Skeletal muscle tissue (tissue), 4 donors: ENCODE data around the gene TLR3. TPM values are rescaled to one million over a fixed set of nuclear protein-coding genes. Genes with fewer than 3 reads are reported as not detected.

Experiments
- H3K27ac ChIP-seq: one replicate; pipeline ENCODE4 v1.7.0; 2013; ENCODE audit warnings: mild to moderate bottlenecking, low read depth, low read length, inconsistent platforms
- H3K27me3 ChIP-seq, 3 donors: one replicate each; pipeline ENCODE4 v1.7.0; 2013; ENCODE audit warnings: low read length in 3 of 3; ENCODE audit not compliant: control insufficient read depth in 3 of 3, insufficient read depth in 3 of 3
- H3K36me3 ChIP-seq, 3 donors: one replicate each; pipeline ENCODE4 v1.7.0; 2013; ENCODE audit warnings: low read length in 3 of 3; ENCODE audit not compliant: control insufficient read depth in 3 of 3, insufficient read depth in 3 of 3
- H3K4me1 ChIP-seq, 3 donors: one replicate each; pipeline ENCODE4 v1.7.0; 2013; ENCODE audit warnings: low read length in 3 of 3, mild to moderate bottlenecking in 3 of 3; ENCODE audit not compliant: control insufficient read depth in 3 of 3, insufficient read depth in 3 of 3
- H3K4me3 ChIP-seq, 3 donors: one replicate each; pipeline ENCODE4 v1.7.0; 2013; ENCODE audit warnings: low read length in 3 of 3
- H3K9ac ChIP-seq, 3 donors: one replicate each; pipeline ENCODE4 v1.7.0; 2013; ENCODE audit warnings: low read length in 3 of 3, mild to moderate bottlenecking in 3 of 3, moderate library complexity in 2 of 3, low read depth in 1 of 3
- H3K9me3 ChIP-seq, 3 donors: one replicate each; pipeline ENCODE4 v1.7.0; 2013; ENCODE audit warnings: low read length in 3 of 3; ENCODE audit not compliant: control insufficient read depth in 3 of 3
- total RNA-seq: library from RNA; depleted of rRNA; stranded (reverse); fragments of >200 nt; gene quantifications from one replicate; pipeline ENCODE4 v1.2.3, GENCODE V29; 2014
- donor health status: Osteomylitis.

Gene TLR3
- total RNA-seq, 1 donor from 2014 or later: 1.0 TPM

DNA sequence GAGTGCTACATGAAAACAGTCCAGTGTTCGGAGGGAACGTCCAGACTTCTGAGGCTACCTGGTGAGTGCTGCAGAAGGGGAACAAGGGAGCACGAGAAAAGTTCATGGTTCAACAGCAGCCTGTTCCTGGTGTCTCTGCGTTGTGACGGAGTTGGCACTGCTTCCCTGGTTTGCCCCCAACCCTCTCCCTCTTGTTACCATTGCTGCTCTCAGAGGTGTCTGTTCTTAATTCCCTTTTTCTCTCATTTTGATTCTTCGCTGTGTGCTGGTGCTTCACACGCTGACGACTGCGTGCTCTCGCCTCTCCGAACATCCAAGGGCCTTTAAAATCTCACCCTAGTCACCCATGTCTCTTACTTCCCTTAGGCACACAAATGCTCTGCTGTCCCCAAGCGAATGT is 34.0 kb downstream of the TLR3 start:
- no peak overlapping the region for H3K9ac ChIP-seq
- H3K4me3 ChIP-seq: no peak overlapping the region
- H3K27me3 ChIP-seq: peaks cover 22 to 25% (median 22%) of the 10 kb centered on the region in 3 donors
- peaks cover 4 to 8% (median 6%) of the 10 kb centered on the region in 3 donors for H3K4me1 ChIP-seq
- H3K27ac ChIP-seq: no peak overlapping the region
- H3K9me3 ChIP-seq: no peaks in the 10 kb centered on the region
- H3K36me3 ChIP-seq: no peaks in the 10 kb centered on the region

DNA sequence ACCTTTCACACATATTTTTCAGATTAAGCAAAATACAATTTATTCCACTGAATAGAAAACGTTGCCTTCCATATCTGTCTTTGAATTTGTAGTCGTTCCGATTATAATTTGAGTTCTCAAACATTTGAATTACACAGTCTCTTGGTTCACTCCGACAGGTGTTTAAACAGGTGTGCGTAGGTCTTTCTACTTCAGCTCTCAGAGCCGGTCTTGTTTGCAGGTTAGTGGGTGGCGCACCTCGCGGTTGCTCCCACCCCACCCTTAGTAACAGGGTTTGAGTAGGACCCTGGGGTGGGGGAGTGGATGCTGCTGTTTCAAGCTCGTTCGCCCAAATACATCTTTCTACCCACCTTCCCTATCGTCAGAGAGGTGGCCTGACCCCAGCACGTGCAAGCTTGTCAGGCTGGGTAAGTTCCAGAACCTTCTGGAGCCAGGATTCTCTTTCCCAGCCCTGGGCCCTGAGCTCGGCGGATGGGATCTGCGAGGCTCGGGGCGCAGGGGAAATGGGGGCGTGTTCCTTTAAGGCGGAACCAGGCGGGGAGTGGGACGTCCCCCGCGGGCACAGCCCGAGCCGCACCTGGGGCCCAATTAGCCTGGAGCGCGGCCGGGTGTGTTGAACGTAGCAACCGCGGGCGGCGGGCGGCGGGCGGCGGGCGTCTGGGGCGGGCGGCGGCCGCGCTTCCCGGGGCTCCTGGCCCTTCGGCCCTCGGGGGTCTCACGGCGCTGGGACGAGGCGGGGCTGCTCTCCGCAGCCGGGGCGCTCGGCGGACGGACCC is 35.3 kb downstream of the TLR3 start, which contains the start of gene FAM149A:
TSS of gene FAM149A (plus strand) at position 591 of the 776 bp plus-strand sequence.
- H3K9ac ChIP-seq: peak within 1 kb of the TSS in 1 of 3 donors; percentile 50
- no peaks in the 10 kb centered on the region for H3K9me3 ChIP-seq
- peaks cover 22 to 25% (median 22%) of the 10 kb centered on the region in 3 donors for H3K27me3 ChIP-seq
- peak within 1 kb of the TSS; percentile 23 to 58 (median 31) for H3K4me3 ChIP-seq
- peaks cover 4 to 8% (median 6%) of the 10 kb centered on the region in 3 donors for H3K4me1 ChIP-seq
- H3K36me3 ChIP-seq: no peaks in the 10 kb centered on the region
- no peak within 1 kb of the TSS for H3K27ac ChIP-seq

DNA sequence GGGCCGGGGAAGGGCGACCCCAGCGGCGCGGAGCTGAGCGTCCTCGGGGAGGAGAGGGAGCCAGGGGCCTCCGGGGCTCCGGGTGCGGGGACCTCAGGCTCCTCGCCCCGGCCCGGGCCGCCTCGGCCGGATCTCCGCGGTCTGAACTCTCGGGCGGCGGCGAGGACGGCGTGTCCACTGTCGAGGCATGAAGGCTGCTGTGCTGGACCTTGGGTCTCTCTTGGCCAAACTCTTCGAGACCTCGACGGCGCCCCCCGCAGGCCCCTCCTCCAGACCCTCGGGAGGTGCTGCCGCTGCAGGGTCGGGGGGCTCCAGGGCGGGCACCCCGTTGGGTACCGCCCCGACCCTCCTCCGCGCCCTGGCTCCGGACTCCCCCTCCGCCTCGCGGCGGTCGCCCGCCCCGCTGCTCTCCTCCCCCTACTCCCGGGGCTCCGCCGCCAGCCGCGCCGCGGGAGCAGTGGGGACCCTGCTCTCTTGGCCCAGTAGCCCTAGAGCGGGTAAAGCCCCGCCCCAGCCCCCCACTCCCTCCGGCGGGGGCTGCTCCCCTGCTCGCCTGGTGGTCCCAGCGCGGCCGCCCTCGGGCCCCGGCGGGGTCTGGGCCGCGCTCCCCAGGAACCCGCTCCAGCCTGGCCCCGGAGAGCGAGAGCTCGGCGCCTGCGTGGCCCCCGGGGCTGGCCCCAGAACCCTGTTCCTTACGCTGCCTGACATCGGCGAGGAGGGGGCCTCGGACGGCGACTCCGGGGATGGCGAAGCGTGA is 36.1 kb downstream of the TLR3 start:
- no peaks in the 10 kb centered on the region for H3K9me3 ChIP-seq
- peaks cover 22 to 25% (median 22%) of the 10 kb centered on the region in 3 donors for H3K27me3 ChIP-seq
- H3K9ac ChIP-seq: peak overlapping the region in 1 of 3 donors; percentile 50
- H3K4me3 ChIP-seq: peak overlapping the region; percentile 20 to 58 (median 23)
- H3K36me3 ChIP-seq: no peaks in the 10 kb centered on the region
- no peak overlapping the region for H3K27ac ChIP-seq
- H3K4me1 ChIP-seq: peaks cover 4 to 8% (median 6%) of the 10 kb centered on the region in 3 donors

DNA sequence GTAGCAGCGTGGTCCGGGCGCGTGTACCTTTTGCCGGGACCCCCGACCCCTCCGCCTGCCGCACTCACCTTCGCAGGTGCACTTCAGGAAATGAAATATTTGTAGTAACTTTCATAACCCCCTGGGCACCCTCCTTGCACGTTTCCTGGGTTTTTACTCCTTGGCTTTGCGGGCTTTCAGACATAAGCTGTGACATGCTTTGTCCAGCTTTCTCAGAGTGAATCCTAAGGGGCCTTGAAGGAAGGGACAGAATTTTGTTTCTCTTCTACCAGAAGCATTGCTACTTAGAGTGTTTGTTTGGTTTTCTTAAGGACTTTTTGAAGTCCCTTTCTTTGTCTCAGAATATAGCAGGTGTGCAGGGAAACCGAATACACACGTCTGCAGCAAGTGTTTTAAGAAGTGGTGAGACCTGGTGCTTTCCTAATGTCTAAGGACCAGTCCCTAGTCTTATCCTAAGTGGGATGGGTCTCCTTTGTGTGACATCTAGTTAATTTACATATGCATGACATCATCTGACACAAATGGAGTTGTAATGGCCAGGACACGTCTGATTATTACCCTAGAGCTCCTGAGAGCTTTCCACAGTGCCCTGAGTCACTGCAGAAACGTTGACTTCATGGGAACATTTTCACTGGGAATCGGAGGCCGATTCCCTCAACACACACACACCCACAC is 36.8 kb downstream of the TLR3 start:
- peaks cover 4 to 8% (median 6%) of the 10 kb centered on the region in 3 donors for H3K4me1 ChIP-seq
- no peak overlapping the region for H3K27ac ChIP-seq
- H3K9ac ChIP-seq: peak overlapping the region in 1 of 3 donors; percentile 33
- no peaks in the 10 kb centered on the region for H3K9me3 ChIP-seq
- H3K36me3 ChIP-seq: no peaks in the 10 kb centered on the region
- peaks cover 22 to 25% (median 22%) of the 10 kb centered on the region in 3 donors for H3K27me3 ChIP-seq
- H3K4me3 ChIP-seq: peak overlapping the region; percentile 20 to 41 (median 23)

DNA sequence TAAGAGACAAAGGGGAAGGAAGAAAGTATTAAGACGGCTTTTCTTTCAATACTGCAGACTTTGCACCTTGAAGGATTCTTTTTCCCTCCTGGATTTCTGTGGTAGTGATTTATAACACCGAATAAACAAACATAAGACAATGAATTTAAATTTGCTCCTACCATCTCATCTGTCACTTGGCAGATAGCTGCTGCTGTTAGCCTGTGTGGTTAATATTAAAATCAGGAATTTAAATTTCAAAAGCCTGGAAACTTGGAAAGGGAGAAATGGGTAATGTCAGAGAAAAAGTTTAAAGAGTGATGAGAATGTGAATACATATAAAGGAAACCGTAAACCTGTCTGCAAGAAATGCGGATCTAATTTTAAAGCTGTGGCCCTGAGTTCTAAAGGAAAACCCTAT is 39.0 kb downstream of the TLR3 start:
- Histone ChIP-seq H3K27me3 (peaks cover 21 to 24% (median 22%) of the 10 kb centered on the region in 3 donors), H3K9ac (no peak overlapping the region), H3K27ac (no peak overlapping the region), H3K9me3 (no peaks in the 10 kb centered on the region), H3K4me1 (peaks cover 4 to 8% (median 6%) of the 10 kb centered on the region in 3 donors), H3K4me3 (no peak overlapping the region), H3K36me3 (no peaks in the 10 kb centered on the region)

DNA sequence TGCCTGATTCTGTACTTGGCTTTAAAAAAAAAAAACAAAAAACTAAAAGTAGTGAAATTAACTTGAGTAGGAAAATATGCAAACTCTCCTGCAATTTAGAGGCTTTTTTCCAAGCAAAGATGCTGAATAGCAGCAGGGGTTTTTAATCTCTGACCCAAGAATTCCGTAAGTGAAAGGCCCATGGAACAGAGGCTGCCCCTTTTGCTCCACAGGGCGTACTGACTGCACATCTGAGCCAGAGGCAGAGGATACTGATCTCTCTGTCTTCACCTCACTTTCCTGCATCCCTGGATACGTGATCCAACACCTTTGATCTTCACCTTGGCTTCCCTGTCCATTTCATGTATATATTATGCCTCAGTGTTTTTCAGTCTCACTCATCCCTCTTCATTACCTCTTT is 39.4 kb downstream of the TLR3 start:
- H3K4me1 ChIP-seq: peaks cover 4 to 8% (median 6%) of the 10 kb centered on the region in 3 donors
- H3K9me3 ChIP-seq: no peaks in the 10 kb centered on the region
- H3K9ac ChIP-seq: no peak overlapping the region
- H3K36me3 ChIP-seq: no peaks in the 10 kb centered on the region
- no peak overlapping the region for H3K27ac ChIP-seq
- H3K4me3 ChIP-seq: no peak overlapping the region
- peaks cover 18 to 22% (median 19%) of the 10 kb centered on the region in 3 donors for H3K27me3 ChIP-seq

DNA sequence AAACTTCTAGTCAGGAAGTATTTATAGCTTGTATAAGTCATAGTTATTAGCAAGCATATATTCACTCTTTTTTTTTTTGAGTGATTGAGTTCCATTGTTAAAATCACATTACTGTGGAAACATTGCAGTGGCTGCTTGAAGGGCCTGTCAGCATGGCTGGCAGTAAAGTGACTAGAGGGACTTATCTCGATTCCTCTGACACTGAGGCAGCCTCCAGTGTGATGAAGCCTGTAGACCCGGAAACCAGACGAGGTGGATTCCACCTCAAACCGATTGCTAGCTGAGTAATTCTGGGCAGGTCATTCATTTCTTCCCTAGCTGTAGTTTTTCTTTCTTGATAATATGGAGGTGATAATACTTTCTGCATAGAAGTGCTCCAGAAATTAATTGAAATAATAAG is 40.3 kb downstream of the TLR3 start:
- Histone ChIP-seq H3K4me3 (no peak overlapping the region), H3K27ac (no peak overlapping the region), H3K27me3 (peaks cover 15 to 18% (median 16%) of the 10 kb centered on the region in 3 donors), H3K9me3 (no peaks in the 10 kb centered on the region), H3K4me1 (peaks cover 4 to 6% (median 6%) of the 10 kb centered on the region in 3 donors), H3K36me3 (no peaks in the 10 kb centered on the region), H3K9ac (no peak overlapping the region)

DNA sequence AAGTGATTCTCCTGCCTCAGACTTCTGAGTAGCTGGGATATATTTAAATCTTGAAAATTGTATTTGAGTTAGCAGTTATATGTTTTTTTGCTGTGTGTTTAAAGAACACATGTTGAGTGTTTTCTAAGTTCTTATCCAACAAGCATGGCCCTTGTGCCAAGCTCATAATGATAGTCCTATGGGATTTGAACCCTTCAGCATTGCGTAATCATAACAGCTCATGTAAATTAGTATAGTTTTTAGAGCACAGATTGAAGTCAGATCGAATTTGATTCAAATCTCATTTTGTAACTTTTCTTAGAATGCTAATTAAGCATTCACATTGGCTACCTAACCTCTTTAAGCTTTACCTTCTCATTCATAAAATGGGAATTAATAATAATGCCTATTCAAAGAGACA is 47.7 kb downstream of the TLR3 start:
- no peak overlapping the region for H3K4me3 ChIP-seq

DNA sequence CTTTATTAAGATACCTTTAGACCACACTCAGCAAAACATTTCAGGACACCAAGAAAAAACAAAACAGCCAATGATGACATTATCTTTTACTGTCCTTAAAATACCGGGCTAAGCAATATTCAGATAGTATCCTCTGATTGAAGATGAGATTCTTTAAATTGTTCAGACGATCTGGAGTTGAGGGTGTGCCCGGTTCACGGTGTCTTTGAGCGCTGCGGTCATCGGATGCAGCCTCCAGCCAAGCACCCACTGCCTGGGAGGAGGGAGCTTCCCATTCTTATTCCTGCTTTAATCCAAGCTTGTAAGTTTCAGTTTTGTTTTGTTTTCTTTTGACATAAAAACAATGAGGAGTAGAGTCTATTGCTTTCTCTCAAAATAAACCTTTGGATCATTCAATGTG is 49.6 kb downstream of the TLR3 start:
- Histone ChIP-seq H3K27me3 (peaks cover 0 to 3% (median 2%) of the 10 kb centered on the region in 3 donors), H3K9ac (no peak overlapping the region), H3K4me3 (no peak overlapping the region), H3K27ac (no peak overlapping the region), H3K9me3 (no peaks in the 10 kb centered on the region), H3K36me3 (no peaks in the 10 kb centered on the region), H3K4me1 (no peaks in the 10 kb centered on the region)

More for the DNA sequence above, 47.7 kb downstream of the TLR3 start:
- Histone ChIP-seq H3K4me1 (no peaks in the 10 kb centered on the region), H3K9me3 (no peaks in the 10 kb centered on the region), H3K27me3 (peaks cover 0 to 3% (median 2%) of the 10 kb centered on the region in 3 donors), H3K27ac (no peak overlapping the region), H3K36me3 (no peaks in the 10 kb centered on the region), H3K9ac (no peak overlapping the region)
